ENCODE data around the gene MTFR2.

The MTFR2 gene

GRCh38 chr6:136181861-136182260 is 68.2 kb downstream of the MTFR2 start:
- DNase-seq (ENCODE audit: low spot score): no peak

GRCh38 chr6:136181512-136181833 is 68.6 kb downstream of the MTFR2 start:
- DNase-seq (ENCODE audit: low spot score): no peak

Data from CD4-positive, alpha-beta T cell treated with Interleukin-15 for 4 hours (primary cell).